Mesendoderm (in vitro differentiated cells): ENCODE results near the gene NPAS3.

Experiments
- DNase-seq: peaks from one replicate; pipeline ENCODE4 v3.0.0; 2013
- H2AK5ac ChIP-seq: 2 replicates; pipeline ENCODE4 v1.6.1; 2013; ENCODE audit warnings: low read length, inconsistent platforms
- H2BK120ac ChIP-seq: 2 replicates; pipeline ENCODE4 v1.6.1; 2013; ENCODE audit warnings: low read depth, mild to moderate bottlenecking, low read length, moderate library complexity, mixed read lengths
- H2BK15ac ChIP-seq: replicated peaks from 2 replicates; pipeline ENCODE4 v1.6.1; 2013; ENCODE audit warnings: low read depth, mild to moderate bottlenecking, moderate library complexity
- H2BK5ac ChIP-seq: 2 replicates; pipeline ENCODE4 v1.6.1; 2013; ENCODE audit warnings: low read length, inconsistent platforms
- H3K18ac ChIP-seq: 2 replicates; pipeline ENCODE4 v1.6.1; 2013; ENCODE audit warnings: mild to moderate bottlenecking, low read length, mixed read lengths
- H3K23ac ChIP-seq: one replicate; pipeline ENCODE4 v1.6.1; 2013; ENCODE audit warnings: low read length
- H3K27ac ChIP-seq: 2 replicates; pipeline ENCODE4 v1.5.1; 2013; ENCODE audit warnings: low read depth, mild to moderate bottlenecking, inconsistent platforms, low read length, moderate library complexity
- H3K27me3 ChIP-seq: 2 replicates; pipeline ENCODE4 v1.6.1; 2013; ENCODE audit warnings: low read length, control low read depth, mild to moderate bottlenecking, inconsistent platforms; ENCODE audit not compliant: insufficient read depth, poor library complexity
- H3K36me3 ChIP-seq: 2 replicates; pipeline ENCODE4 v1.6.1; 2013; ENCODE audit warnings: low read length, inconsistent platforms; ENCODE audit not compliant: control insufficient read depth, insufficient read depth
- H3K4ac ChIP-seq: one replicate; pipeline ENCODE4 v1.6.1; 2013; ENCODE audit warnings: low read depth, mild to moderate bottlenecking, low read length, moderate library complexity
- H3K4me1 ChIP-seq: 2 replicates; pipeline ENCODE4 v1.6.1; 2013; ENCODE audit warnings: low read depth, low read length, inconsistent platforms; ENCODE audit not compliant: control insufficient read depth
- H3K4me2 ChIP-seq: 2 replicates; pipeline ENCODE4 v1.6.1; 2013; ENCODE audit warnings: low read length
- H3K4me3 ChIP-seq: 2 replicates; pipeline ENCODE4 v1.5.1; 2013; ENCODE audit warnings: mild to moderate bottlenecking, low read length
- H3K56ac ChIP-seq: one replicate; pipeline ENCODE4 v1.6.1; 2013; ENCODE audit warnings: low read length
- H3K79me1 ChIP-seq: 2 replicates; pipeline ENCODE4 v1.6.1; 2013; ENCODE audit warnings: low read length, inconsistent platforms
- H3K79me2 ChIP-seq: 2 replicates; pipeline ENCODE4 v1.6.1; 2013; ENCODE audit warnings: mild to moderate bottlenecking, low read length; ENCODE audit not compliant: control insufficient read depth, insufficient read depth
- H3K9ac ChIP-seq: 2 replicates; pipeline ENCODE4 v1.6.1; 2013; ENCODE audit warnings: low read length, inconsistent platforms
- H4K5ac ChIP-seq: one replicate; pipeline ENCODE4 v1.6.1; 2013; ENCODE audit warnings: low read length
- H4K8ac ChIP-seq: one replicate; pipeline ENCODE4 v1.6.1; 2013; ENCODE audit warnings: low read depth, mild to moderate bottlenecking, control low read depth, low read length, moderate library complexity
- WGBS: extraction: QIAGEN DNeasy Blood & Tissue Kit; methylation state at CpG from one replicate; pipeline ENCODE4 v1.1.7; 2013; ENCODE audit warnings: low lambda C conversion rate, missing lambda C conversion rate; ENCODE audit not compliant: insufficient coverage; ENCODE audit errors: extremely low coverage; 5-methylcytosine and 5-hydroxymethylcytosine counted together

Gene NPAS3

DNA sequence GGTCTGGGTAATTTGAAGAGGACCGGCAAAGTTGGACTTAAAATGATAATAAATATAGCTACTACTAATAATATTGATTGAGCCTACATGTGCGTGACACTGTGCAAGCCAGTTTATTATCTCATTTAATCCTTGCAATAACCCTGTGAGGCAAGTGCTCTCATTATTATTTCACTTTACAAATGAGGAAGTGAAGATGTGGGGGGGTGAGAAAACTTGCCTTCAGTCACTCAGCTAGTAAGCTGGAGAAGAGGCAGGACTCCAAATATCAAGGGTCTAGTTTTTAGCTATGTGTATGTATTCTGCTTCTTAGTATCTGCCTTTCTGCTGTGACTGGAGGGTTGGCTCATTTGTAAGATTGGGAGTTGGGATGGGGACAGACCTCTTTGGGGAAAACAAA is 39.2 kb downstream of the NPAS3 start:
- Histone ChIP-seq H4K5ac (no peak overlapping the region), H3K9ac (no peak overlapping the region), H4K8ac (no peak overlapping the region), H3K27me3 (no peaks in the 10 kb centered on the region), H3K79me1 (no peaks in the 10 kb centered on the region), H2BK15ac (no peak overlapping the region), H3K4me3 (no peak overlapping the region), H2BK120ac (no peak overlapping the region), H3K4me2 (no peak overlapping the region), H3K23ac (no peak overlapping the region), H3K4me1 (no peaks in the 10 kb centered on the region), H3K79me2 (no peaks in the 10 kb centered on the region), H2BK5ac (no peak overlapping the region), H3K18ac (no peak overlapping the region), H3K36me3 (no peaks in the 10 kb centered on the region), H3K27ac (no peak overlapping the region), H3K56ac (no peak overlapping the region), H3K4ac (no peak overlapping the region), H2AK5ac (no peak overlapping the region)
- no peak for DNase-seq
- no CpG with 5 or more reads among the region's 2 CpGs for WGBS

DNA sequence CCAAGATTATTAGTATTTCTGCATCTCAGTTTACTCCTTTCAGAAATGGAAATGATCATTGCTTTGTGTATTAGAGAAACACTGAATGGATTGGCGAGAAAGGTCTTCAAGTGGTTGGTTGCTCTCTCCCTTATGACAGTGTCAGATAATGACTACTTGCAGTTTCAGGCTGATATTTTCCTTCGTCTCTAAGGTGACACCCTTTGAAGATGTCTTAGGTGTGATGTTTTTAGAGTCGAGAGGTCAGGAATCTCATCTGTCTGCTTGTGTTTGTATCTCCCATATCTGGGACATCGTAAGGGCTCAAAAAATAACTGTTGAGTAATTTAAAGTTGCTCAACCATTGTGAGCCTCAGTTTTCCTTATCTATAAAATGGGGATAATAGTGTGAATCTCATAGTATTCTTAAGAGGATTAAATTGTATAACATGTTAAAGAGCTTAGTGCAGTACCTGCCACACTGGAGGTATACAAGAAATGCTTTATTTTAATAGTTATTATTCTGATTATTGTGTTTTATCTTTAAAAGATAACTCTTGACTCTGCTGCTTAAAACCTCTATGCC is 40.1 kb downstream of the NPAS3 start:
- no CpG with 5 or more reads among the region's 4 CpGs for WGBS
- H3K36me3 ChIP-seq: no peaks in the 10 kb centered on the region
- H3K18ac ChIP-seq: no peak overlapping the region
- no peak overlapping the region for H2BK15ac ChIP-seq
- H3K9ac ChIP-seq: no peak overlapping the region
- H3K4me2 ChIP-seq: no peak overlapping the region
- H2BK5ac ChIP-seq: no peak overlapping the region
- H4K5ac ChIP-seq: no peak overlapping the region
- no peak overlapping the region for H4K8ac ChIP-seq
- H3K56ac ChIP-seq: no peak overlapping the region
- no peak overlapping the region for H2BK120ac ChIP-seq
- no peak overlapping the region for H2AK5ac ChIP-seq
- no peaks in the 10 kb centered on the region for H3K79me1 ChIP-seq
- no peaks in the 10 kb centered on the region for H3K4me1 ChIP-seq
- H3K27me3 ChIP-seq: no peaks in the 10 kb centered on the region
- H3K23ac ChIP-seq: no peak overlapping the region
- H3K79me2 ChIP-seq: no peaks in the 10 kb centered on the region
- no peak overlapping the region for H3K4ac ChIP-seq
- no peak for DNase-seq
- no peak overlapping the region for H3K27ac ChIP-seq
- H3K4me3 ChIP-seq: no peak overlapping the region

DNA sequence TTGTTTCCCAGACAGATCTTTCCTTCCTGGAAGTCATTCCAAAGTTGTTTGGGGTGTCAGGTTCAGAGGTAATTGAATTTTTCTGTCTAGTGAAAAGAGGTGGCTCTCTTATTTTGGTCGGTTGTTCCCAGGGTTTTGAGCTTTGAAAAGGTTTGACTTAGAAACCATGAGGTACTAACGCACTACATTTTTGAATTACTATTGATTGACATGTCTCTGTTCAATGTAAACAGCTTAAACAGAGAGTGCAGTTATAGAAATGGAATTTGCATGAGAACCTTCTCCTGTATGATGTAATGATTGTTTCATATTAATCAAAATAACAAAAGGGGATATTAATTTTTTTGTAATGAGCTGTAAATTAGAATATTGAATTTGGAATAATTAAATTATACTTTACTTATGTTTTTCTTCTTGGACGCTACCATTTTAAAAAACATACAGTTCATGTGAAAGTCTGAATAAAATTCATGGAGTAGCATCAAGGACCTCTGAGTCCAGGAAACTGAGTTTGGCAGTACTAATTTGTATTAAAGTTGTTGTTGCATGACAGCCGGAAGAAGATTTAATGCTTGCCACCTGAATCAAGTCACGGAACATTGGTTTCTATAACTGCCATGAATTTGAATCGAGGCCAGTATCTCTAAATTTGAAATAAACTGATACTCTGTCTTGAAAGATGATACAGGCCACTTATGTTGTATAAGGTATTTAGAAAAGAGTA is 41.7 kb downstream of the NPAS3 start:
- Histone ChIP-seq H3K9ac (no peak overlapping the region), H2BK5ac (no peak overlapping the region), H3K4me3 (no peak overlapping the region), H3K18ac (no peak overlapping the region), H3K79me2 (no peaks in the 10 kb centered on the region), H4K5ac (no peak overlapping the region), H2AK5ac (no peak overlapping the region), H3K27me3 (no peaks in the 10 kb centered on the region), H2BK120ac (no peak overlapping the region), H3K36me3 (no peaks in the 10 kb centered on the region), H4K8ac (no peak overlapping the region), H3K4me2 (no peak overlapping the region), H3K79me1 (no peaks in the 10 kb centered on the region), H3K56ac (no peak overlapping the region), H3K23ac (no peak overlapping the region), H3K27ac (no peak overlapping the region), H3K4ac (no peak overlapping the region), H3K4me1 (no peaks in the 10 kb centered on the region), H2BK15ac (no peak overlapping the region)
- no peak for DNase-seq
- WGBS: no CpG with 5 or more reads among the region's 6 CpGs

DNA sequence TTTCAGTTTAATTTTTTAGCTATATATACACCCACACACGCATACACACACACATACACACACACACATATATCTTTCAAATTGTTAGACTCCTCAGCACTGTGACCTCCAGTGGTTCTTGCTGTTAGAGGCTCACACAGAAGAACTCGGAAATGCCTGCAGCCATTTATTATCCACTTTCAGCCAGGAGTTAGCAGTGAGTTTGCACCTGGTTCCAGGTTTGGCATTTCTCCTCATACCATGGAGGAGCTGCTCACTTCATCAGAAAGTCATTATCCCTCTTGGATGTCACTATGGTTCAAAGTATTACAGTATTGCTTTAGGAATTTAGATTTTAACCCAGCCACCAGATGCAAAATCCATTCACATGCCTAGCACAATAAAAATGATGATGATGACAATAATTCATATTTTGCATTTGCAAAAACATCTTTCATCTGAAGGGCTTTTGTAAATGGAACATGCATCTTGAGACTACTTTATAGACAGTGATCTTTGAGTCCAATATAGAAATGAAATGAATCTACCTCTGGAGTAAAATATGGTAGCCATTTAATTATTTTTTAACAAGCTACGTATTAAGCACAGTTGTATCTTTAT is 42.3 kb downstream of the NPAS3 start:
- WGBS: no CpG with 5 or more reads among the region's 3 CpGs
- H3K79me1 ChIP-seq: no peaks in the 10 kb centered on the region
- no peak overlapping the region for H2BK120ac ChIP-seq
- no peak overlapping the region for H3K9ac ChIP-seq
- no peak overlapping the region for H2BK5ac ChIP-seq
- H3K18ac ChIP-seq: no peak overlapping the region
- no peak overlapping the region for H3K4me2 ChIP-seq
- no peaks in the 10 kb centered on the region for H3K36me3 ChIP-seq
- no peak overlapping the region for H3K27ac ChIP-seq
- no peaks in the 10 kb centered on the region for H3K79me2 ChIP-seq
- H4K5ac ChIP-seq: no peak overlapping the region
- no peak overlapping the region for H4K8ac ChIP-seq
- H3K4me1 ChIP-seq: no peaks in the 10 kb centered on the region
- no peak overlapping the region for H2AK5ac ChIP-seq
- H3K23ac ChIP-seq: no peak overlapping the region
- no peak overlapping the region for H3K56ac ChIP-seq
- no peak overlapping the region for H2BK15ac ChIP-seq
- DNase-seq: no peak
- H3K4ac ChIP-seq: no peak overlapping the region
- H3K27me3 ChIP-seq: no peaks in the 10 kb centered on the region
- H3K4me3 ChIP-seq: no peak overlapping the region

DNA sequence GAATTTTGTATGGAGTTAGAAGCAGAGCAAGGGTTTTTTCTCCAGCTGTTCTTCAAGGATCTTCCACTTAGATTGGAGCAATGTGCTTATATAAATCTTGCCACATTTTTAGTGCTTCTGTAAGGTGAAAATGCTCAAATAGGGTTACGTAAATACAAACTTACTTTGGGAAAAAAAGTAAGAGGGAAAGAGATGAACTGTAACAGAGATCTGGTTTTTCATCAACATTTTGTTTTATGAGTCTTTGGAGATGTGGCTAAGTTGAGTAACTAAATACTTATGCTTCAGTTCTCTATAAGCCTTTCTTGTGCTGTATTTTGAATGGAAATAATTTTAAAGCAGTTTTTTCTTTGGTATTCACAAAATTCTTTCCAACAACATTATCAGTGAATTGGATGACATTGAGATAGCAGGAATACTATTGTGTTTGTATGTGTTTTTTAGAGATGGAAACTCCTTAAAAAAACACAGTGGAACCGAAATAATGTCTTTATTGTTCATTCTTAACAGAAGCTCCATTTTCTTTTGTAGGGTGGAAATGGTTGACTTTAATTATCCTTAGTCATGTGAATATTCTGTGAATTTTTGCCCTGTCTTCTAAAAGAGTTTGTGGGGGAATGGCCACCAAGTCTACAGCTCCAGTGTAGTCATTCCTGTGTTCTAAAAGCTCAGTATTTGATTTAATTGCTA is 45.7 kb downstream of the NPAS3 start:
- H3K4me2 ChIP-seq: no peak overlapping the region
- H3K9ac ChIP-seq: no peak overlapping the region
- WGBS: no CpG with 5 or more reads among the region's 2 CpGs
- no peak overlapping the region for H2BK5ac ChIP-seq
- no peak overlapping the region for H4K5ac ChIP-seq
- no peaks in the 10 kb centered on the region for H3K79me2 ChIP-seq
- H3K27ac ChIP-seq: no peak overlapping the region
- no peak for DNase-seq
- no peak overlapping the region for H3K56ac ChIP-seq
- H3K27me3 ChIP-seq: no peaks in the 10 kb centered on the region
- no peak overlapping the region for H3K18ac ChIP-seq
- no peaks in the 10 kb centered on the region for H3K36me3 ChIP-seq
- no peak overlapping the region for H3K4me3 ChIP-seq
- H3K4ac ChIP-seq: no peak overlapping the region
- no peaks in the 10 kb centered on the region for H3K4me1 ChIP-seq
- no peaks in the 10 kb centered on the region for H3K79me1 ChIP-seq
- no peak overlapping the region for H2AK5ac ChIP-seq
- no peak overlapping the region for H2BK15ac ChIP-seq
- H2BK120ac ChIP-seq: no peak overlapping the region
- H3K23ac ChIP-seq: no peak overlapping the region
- no peak overlapping the region for H4K8ac ChIP-seq
